Measurements from ENCODE around the gene ADM.

The ADM gene

GRCh38 chr11:10317151-10317755 is 12.4 kb downstream of the ADM start:
- DNase-seq (ENCODE audit: low spot score) = no peak
- TF ChIP-seq CTCF (IDR thresholded peaks at IDR 0.05; ENCODE audit: extremely low read depth, insufficient read depth, missing control alignments) = no peak
- in situ Hi-C loops (cut with MboI; ENCODE audit: low pct_unique_long_range_greater_than_20kb, low sequenced_read_pairs, unreplicated experiment) = loop anchor here (10.0 to 25.0 kb wide), 3 partner anchors 330 to 562 kb away; no protein-coding TSS in a partner anchor

- no peak for TF ChIP-seq CTCF (IDR thresholded peaks at IDR 0.05; ENCODE audit: extremely low read depth, insufficient read depth, missing control alignments)
- in situ Hi-C loops (cut with MboI; ENCODE audit: low pct_unique_long_range_greater_than_20kb, low sequenced_read_pairs, unreplicated experiment) = loop anchor here (10.0 to 25.0 kb wide), 3 partner anchors 331 to 563 kb away; no protein-coding TSS in a partner anchor
- peak; percentile 43 for DNase-seq (ENCODE audit: low spot score)
Observed at GRCh38 chr11:10317776-10318526, 13.1 kb downstream of the ADM start.

GRCh38 chr11:10318527-10318802 is 13.6 kb downstream of the ADM start:
- no peak for TF ChIP-seq CTCF (IDR thresholded peaks at IDR 0.05; ENCODE audit: extremely low read depth, insufficient read depth, missing control alignments)
- DNase-seq (ENCODE audit: low spot score) = no peak
- in situ Hi-C loops (cut with MboI; ENCODE audit: low pct_unique_long_range_greater_than_20kb, low sequenced_read_pairs, unreplicated experiment) = loop anchor here (10.0 to 25.0 kb wide), 3 partner anchors 331 to 564 kb away; no protein-coding TSS in a partner anchor

- in situ Hi-C loops (cut with MboI; ENCODE audit: low pct_unique_long_range_greater_than_20kb, low sequenced_read_pairs, unreplicated experiment) = loop anchor here (10.0 to 25.0 kb wide), 4 partner anchors 115 to 565 kb away; no protein-coding TSS in a partner anchor
- DNase-seq (ENCODE audit: low spot score) = no peak
Observed at GRCh38 chr11:10319702-10320558, 15.1 kb downstream of the ADM start.

GRCh38 chr11:10320736-10321465 is 16.0 kb downstream of the ADM start:
- no peak for DNase-seq (ENCODE audit: low spot score)
- TF ChIP-seq CTCF (IDR thresholded peaks at IDR 0.05; ENCODE audit: extremely low read depth, insufficient read depth, missing control alignments) = no peak
- in situ Hi-C loops (cut with MboI; ENCODE audit: low pct_unique_long_range_greater_than_20kb, low sequenced_read_pairs, unreplicated experiment) = loop anchor here (10.0 to 25.0 kb wide), 3 partner anchors 116 to 459 kb away; no protein-coding TSS in a partner anchor

More at GRCh38 chr11:10319702-10320558, 15.1 kb downstream of the ADM start:
- TF ChIP-seq CTCF (IDR thresholded peaks at IDR 0.05; ENCODE audit: extremely low read depth, insufficient read depth, missing control alignments) = no peak

GRCh38 chr11:10322401-10322800 is 17.5 kb downstream of the ADM start:
- DNase-seq (ENCODE audit: low spot score) = no peak
- in situ Hi-C loops (cut with MboI; ENCODE audit: low pct_unique_long_range_greater_than_20kb, low sequenced_read_pairs, unreplicated experiment) = loop anchor here (10.0 to 25.0 kb wide), 3 partner anchors 118 to 460 kb away; no protein-coding TSS in a partner anchor
- no peak for TF ChIP-seq CTCF (IDR thresholded peaks at IDR 0.05; ENCODE audit: extremely low read depth, insufficient read depth, missing control alignments)
